ENCODE data around the gene DMGDH.

DMGDH gene

DNA sequence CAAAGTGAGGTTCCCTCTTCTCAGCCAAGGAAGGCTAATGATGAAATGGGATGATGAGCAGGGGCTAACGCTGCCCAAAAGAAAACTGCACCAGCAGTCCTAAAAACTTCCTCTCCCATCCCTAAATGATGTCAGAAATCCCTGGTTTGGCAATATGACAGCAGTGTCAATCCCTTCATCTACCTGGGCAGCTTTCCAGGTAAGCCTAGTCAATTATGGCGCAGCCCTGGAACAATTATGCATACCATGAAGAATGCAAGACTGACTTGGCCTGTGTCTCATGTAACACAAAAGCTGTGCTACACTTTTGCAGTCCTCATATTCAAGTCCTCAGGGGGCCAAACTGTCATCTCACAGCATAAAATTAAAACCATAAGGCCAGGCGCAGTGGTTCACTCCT lies 7.0 kb downstream of the DMGDH start:
- DNase-seq (ENCODE audit: low read depth): no peak

GRCh38 chr5:79059674-79060073 lies 9.8 kb downstream of the DMGDH start:
- no peak for DNase-seq (ENCODE audit: low read depth)

DNA sequence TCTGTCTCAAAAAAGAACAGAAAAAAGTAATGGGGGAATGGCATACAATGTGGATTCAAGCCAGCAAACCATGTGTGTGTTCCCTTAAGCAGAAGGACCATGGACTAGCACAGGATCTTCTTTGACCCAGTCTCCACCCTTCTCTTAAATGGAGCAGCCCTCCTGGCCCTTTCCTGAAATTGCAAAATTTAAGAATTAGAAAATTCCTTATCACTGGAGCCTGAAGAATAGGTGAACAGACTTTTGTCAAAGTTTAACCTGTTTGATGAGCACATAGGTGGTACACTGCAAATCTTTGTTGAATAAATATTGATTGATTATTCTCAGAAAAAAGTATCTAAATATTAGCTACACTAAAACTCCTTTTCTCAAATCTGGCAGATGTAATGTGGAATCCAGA lies 12.6 kb downstream of the DMGDH start:
- DNase-seq (ENCODE audit: low read depth): no peak

DNA sequence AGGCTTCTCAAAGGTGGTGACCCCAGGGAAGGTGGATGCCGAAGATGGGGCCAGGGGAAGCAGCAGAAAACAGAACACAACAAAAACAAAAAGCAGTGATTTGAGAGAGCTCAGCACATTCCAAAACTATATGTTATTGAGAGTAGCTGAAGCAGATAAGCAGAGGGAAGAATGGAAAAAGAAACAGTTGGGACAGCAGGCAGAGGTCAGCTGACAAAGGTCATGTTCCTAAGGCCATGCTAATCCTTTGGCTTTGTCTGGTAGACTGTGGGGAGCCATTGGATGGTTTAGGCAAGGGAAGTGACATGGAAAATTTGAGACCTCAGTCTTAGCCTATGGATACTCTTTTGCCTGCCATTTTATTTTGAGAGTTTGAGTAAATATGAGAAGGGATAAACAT lies 14.5 kb downstream of the DMGDH start:
- DNase-seq (ENCODE audit: low read depth): no peak

- no peak for DNase-seq (ENCODE audit: low read depth)
Measured at GRCh38 chr5:79053321-79053720, 16.2 kb downstream of the DMGDH start.

DNA sequence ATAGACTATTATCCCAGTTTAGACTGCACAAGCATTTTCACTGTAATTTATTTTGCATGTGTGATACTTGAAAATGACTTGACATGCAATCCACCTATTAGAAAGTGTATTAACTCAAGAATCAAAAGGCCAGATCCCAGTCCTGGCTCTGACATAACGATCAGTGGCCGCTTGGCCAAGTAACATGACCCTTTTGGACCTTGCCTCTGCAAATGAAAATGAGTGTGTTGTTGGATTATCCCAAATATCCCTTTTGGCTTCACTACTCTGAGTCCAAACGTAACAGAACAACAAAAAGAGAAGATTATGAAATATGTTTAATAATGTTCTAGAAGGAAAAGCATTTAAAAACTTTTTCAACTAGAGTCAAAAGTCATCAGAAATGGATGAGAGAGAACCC lies 19.0 kb downstream of the DMGDH start:
- DNase-seq (ENCODE audit: low read depth): no peak

GRCh38 chr5:79048437-79048836 lies 21.0 kb downstream of the DMGDH start:
- DNase-seq (ENCODE audit: low read depth): no peak

GRCh38 chr5:79047199-79047598 lies 22.3 kb downstream of the DMGDH start:
- DNase-seq (ENCODE audit: low read depth): no peak

DNA sequence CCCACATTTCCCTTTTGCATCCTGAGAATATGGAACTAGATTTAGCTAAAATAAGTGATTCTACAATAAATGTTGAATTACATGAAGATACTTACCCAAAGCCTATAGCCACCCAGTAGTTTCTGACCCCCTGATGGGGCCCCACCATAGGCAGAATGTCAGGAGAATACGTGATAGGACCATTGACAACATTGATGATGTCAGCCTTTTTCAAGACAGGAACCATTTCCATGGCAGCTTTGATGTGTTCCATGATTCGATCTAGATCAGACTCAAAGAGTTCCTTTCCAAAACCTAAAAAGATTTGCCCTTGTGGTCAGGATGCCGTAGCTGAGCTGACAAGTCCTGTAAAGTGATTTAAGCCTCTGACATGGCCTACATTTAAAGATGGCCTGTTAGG lies 27.3 kb downstream of the DMGDH start:
- DNase-seq (ENCODE audit: low read depth): no peak

GRCh38 chr5:79036769-79037168 lies 32.7 kb downstream of the DMGDH start:
- DNase-seq (ENCODE audit: low read depth): no peak

DNA sequence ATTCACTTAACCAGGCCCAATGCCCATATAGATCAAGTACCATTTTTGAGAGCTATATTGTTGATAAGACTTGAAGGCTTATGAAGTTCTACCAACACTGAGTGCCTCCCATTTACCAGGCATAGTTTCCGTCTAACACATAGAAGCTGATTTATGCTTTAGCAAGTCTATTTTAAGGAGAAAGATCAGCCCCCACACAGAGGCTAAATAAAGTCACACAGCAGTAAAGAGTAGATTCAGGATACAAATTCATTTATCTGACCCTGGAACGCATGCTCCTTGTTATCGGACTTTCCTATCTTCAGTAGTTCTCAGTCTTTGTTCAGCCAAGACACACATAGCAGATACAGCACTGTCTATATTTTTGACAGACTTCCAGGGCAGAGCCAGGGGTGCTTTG lies 34.2 kb downstream of the DMGDH start:
- no peak for DNase-seq (ENCODE audit: low read depth)

- DNase-seq (ENCODE audit: low read depth): no peak
Measured at GRCh38 chr5:79032782-79033181, 36.7 kb downstream of the DMGDH start.

DNA sequence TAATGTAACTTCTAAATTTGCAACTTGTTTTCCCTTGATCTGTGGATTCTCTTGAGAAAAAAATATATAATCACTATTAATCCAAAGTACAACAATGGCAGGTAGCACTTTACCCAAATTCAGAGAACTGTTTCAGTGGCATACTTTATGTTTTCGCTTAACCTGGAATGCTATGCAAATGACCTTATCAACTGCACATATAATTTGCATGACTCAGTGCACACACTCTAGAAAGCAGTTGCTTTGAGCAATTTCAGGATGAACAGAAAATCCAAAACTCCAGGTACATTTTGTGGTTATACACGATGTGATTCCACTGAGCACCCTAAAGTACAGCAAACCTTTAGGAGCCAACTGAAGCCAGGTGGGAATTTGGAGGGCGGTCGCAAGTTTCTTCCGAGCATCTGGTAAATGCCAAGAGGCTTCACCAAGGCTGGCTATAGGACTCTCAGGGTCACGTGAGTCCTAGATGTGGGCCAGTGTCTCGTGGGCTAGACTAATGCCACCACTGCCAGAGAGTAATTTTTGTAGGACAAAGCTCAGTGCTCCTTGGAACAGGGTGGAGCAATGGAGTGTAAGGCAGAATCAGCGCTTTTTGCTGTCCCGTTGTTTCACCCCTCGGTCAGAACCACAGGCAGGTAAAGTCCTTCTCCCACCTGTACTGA lies 37.3 kb downstream of the DMGDH start:
- DNase-seq (ENCODE audit: low read depth): no peak

DNA sequence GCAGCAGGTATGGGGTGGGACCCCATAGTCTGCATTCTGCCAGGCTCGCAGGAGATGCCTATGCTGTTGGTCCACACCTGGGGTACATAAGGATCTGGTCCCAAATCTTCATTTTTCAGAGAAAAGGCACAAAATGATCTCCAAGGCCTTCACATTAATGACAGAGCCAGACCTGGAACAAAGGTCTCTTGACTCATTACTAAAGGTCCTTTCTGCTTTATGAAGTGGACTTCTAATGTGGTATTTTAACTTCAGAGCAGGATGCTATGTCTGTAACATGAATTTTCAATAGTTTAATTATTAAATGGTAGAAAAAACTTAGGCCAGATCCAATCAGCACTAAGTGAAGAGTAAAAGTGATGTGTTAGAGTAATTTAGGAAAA lies 38.0 kb downstream of the DMGDH start:
- DNase-seq (ENCODE audit: low read depth): no peak

- no peak for DNase-seq (ENCODE audit: low read depth)
Measured at GRCh38 chr5:79030663-79031484, 38.6 kb downstream of the DMGDH start.

GRCh38 chr5:79025054-79025472 lies 44.4 kb downstream of the DMGDH start:
- DNase-seq (ENCODE audit: low read depth): peak; percentile 56

GRCh38 chr5:79023947-79024346 lies 45.5 kb downstream of the DMGDH start:
- DNase-seq (ENCODE audit: low read depth): no peak

GRCh38 chr5:79023348-79023747 lies 46.1 kb downstream of the DMGDH start:
- DNase-seq (ENCODE audit: low read depth): no peak

GRCh38 chr5:79022771-79023170 lies 46.7 kb downstream of the DMGDH start:
- no peak for DNase-seq (ENCODE audit: low read depth)

GRCh38 chr5:79021753-79022152 lies 47.7 kb downstream of the DMGDH start:
- no peak for DNase-seq (ENCODE audit: low read depth)

- DNase-seq (ENCODE audit: low read depth): peak; percentile 51
Measured at GRCh38 chr5:79020861-79021561, 48.5 kb downstream of the DMGDH start.

- DNase-seq (ENCODE audit: low read depth): no peak
Measured at GRCh38 chr5:79014631-79015030, 54.8 kb downstream of the DMGDH start.

DNA sequence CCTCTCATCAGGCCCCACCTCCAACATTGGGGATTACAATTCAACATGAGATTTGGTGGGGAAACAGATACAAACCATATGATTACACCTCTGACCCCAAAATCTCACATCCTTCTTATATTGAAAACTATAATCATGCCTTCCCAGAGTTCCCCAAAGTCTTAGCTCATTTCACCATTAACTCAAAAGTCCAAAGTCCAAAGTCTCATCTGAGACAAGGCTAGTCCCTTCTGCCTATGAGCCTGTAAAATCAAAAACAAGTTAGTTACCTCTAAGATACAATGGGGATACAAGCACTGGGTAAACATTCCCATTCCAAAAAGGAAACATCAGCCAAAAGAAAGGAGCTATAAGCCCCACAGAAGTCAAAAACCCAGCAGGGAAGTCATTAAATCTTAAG lies 57.6 kb downstream of the DMGDH start:
- no peak for DNase-seq (ENCODE audit: low read depth)

All from fibroblast of gingiva (primary cell).